AG04450 (cell line): ENCODE results near the gene DTHD1. TPM values are rescaled to one million over a fixed set of nuclear protein-coding genes. Genes with fewer than 3 reads are reported as not detected.

ENCODE experiments used
- CTCF ChIA-PET: fragments of 300-600, 350-600 bp; formaldehyde crosslinking; extraction: SDS; loops from one replicate; lab custom pipeline; 2022; ENCODE audit warnings: antibody characterized with exemption, inconsistent platforms; lab: Charles Lee
- POLR2A ChIA-PET: fragments of 350-600 bp; formaldehyde crosslinking; extraction: SDS; loops from one replicate; lab custom pipeline; 2021; ENCODE audit warnings: antibody characterized with exemption, inconsistent platforms; lab: Yijun Ruan, JAX
- DNase-seq: peaks from one replicate; pipeline ENCODE4 v3.0.0-alpha.2; 2011; ENCODE audit warnings: low read depth, low spot score
- H3K27ac ChIP-seq: one replicate; pipeline ENCODE4 v1.5.1; 2012; ENCODE audit warnings: low read depth, low read length, control low read depth
- H3K27me3 ChIP-seq: one replicate; pipeline ENCODE4 v1.6.0; 2012; ENCODE audit warnings: low read length; ENCODE audit not compliant: control insufficient read depth, insufficient read depth
- H3K4me3 ChIP-seq: 2 replicates; pipeline ENCODE4 v1.5.1; 2011; ENCODE audit warnings: mild to moderate bottlenecking, low read depth, low read length, control low read depth
- H3K9me3 ChIP-seq: 2 replicates; pipeline ENCODE4 v1.5.1; 2012; ENCODE audit warnings: low read length; ENCODE audit not compliant: control insufficient read depth, insufficient read depth
- CTCF ChIP-seq: IDR thresholded peaks from 2 replicates; pipeline ENCODE4 v1.5.1; 2011; ENCODE audit warnings: low read depth, low read length, control low read depth, inconsistent platforms
- polyA plus RNA-seq: library from polyadenylated mRNA; depleted of rRNA; stranded (reverse); fragments of >200 nt; gene quantifications from 2 replicates; pipeline ENCODE4 v1.2.3, GENCODE V29; 2011

The DTHD1 gene
- polyA plus RNA-seq, 1 experiment, result not detected

GRCh38 chr4:36330796-36331195 is 49.4 kb downstream of the DTHD1 start:
- DNase-seq, result no peak
- ChIA-PET CTCF (no interaction called here), POLR2A (no interaction called here)
- Histone ChIP-seq H3K9me3 (peaks cover 4% of the 10 kb centered on the region), H3K27me3 (no peaks in the 10 kb centered on the region), H3K27ac (no peak overlapping the region), H3K4me3 (no peak overlapping the region)
- no peak for TF ChIP-seq CTCF

- no peak overlapping the region for H3K27ac ChIP-seq
- DNase-seq, result no peak
- peaks cover 4% of the 10 kb centered on the region for H3K9me3 ChIP-seq
- ChIA-PET CTCF (interaction anchor here (1.1 kb wide), 1 partner anchor 1058 kb away, joined by 3 read pairs; no protein-coding TSS in a partner anchor), POLR2A (no interaction called here)
- H3K27me3 ChIP-seq, result no peaks in the 10 kb centered on the region
- no peak overlapping the region for H3K4me3 ChIP-seq
- TF ChIP-seq CTCF, result no peak
Observed at GRCh38 chr4:36332023-36332781, 50.8 kb downstream of the DTHD1 start.

GRCh38 chr4:36332782-36333131 is 51.3 kb downstream of the DTHD1 start:
- DNase-seq, result no peak
- no peak for TF ChIP-seq CTCF
- Histone ChIP-seq H3K9me3 (peaks cover 4% of the 10 kb centered on the region), H3K27ac (no peak overlapping the region), H3K4me3 (no peak overlapping the region), H3K27me3 (no peaks in the 10 kb centered on the region)
- CTCF ChIA-PET, result interaction anchor here (1.1 kb wide), 1 partner anchor 1058 kb away, joined by 3 read pairs; no protein-coding TSS in a partner anchor
- POLR2A ChIA-PET, result no interaction called here

GRCh38 chr4:36333303-36333877 is 52.0 kb downstream of the DTHD1 start:
- TF ChIP-seq CTCF, result no peak
- no peaks in the 10 kb centered on the region for H3K27me3 ChIP-seq
- ChIA-PET POLR2A (no interaction called here), CTCF (no interaction called here)
- H3K4me3 ChIP-seq, result no peak overlapping the region
- H3K9me3 ChIP-seq, result peaks cover 4% of the 10 kb centered on the region
- DNase-seq, result no peak
- no peak overlapping the region for H3K27ac ChIP-seq

- DNase-seq, result no peak
- H3K9me3 ChIP-seq, result peaks cover 7% of the 10 kb centered on the region
- ChIA-PET POLR2A (no interaction called here), CTCF (no interaction called here)
- TF ChIP-seq CTCF, result no peak
- H3K27ac ChIP-seq, result no peak overlapping the region
- H3K4me3 ChIP-seq, result no peak overlapping the region
- H3K27me3 ChIP-seq, result no peaks in the 10 kb centered on the region
Observed at GRCh38 chr4:36337665-36338185, 56.3 kb downstream of the DTHD1 start.
